A673 (cell line): ENCODE data around the gene ZNF135. TPM values are rescaled to one million over a fixed set of nuclear protein-coding genes. Genes with fewer than 3 reads are reported as not detected.

ENCODE experiments used
- BruUV-seq: library from RNA; stranded (reverse); fragments of 400-500 nt; replicated peaks from 2 replicates; lab custom pipeline; 2021; lab: Mats Ljungman, UMichigan
- CTCF ChIA-PET: fragments of 300-600 bp; sonication (Branson Sonifier 250); formaldehyde crosslinking; loops from one replicate; lab custom pipeline; 2022; ENCODE audit warnings: antibody characterized with exemption; lab: Charles Lee
- POLR2A ChIA-PET: fragments of 300-600 bp; sonication (Branson Sonifier 250); formaldehyde crosslinking; loops from one replicate; lab custom pipeline; 2022; ENCODE audit warnings: antibody characterized with exemption; ENCODE audit not compliant: low non-redundant PET; lab: Charles Lee
- DNase-seq: peaks from one replicate; pipeline ENCODE4 v3.0.0-alpha.2; 2015; ENCODE audit warnings: low spot score
- H3K27ac ChIP-seq: fragments of 200-600 bp; sonication (generic); 2 replicates; pipeline ENCODE4 v1.5.1; 2016; ENCODE audit warnings: mixed run types, low read depth, mild to moderate bottlenecking, mixed read lengths, antibody characterized with exemption, low read length; ENCODE audit not compliant: poor library complexity, severe bottlenecking
- H3K27me3 ChIP-seq: fragments of 200-600 bp; sonication (generic); replicated peaks from 2 replicates; pipeline ENCODE4 v1.6.1; 2017; ENCODE audit warnings: mixed run types, low read depth, mild to moderate bottlenecking, mixed read lengths, antibody characterized with exemption, low read length; ENCODE audit not compliant: insufficient read depth, poor library complexity
- H3K36me3 ChIP-seq: fragments of 200-600 bp; sonication (generic); 2 replicates; pipeline ENCODE4 v1.6.1; 2016; ENCODE audit warnings: mixed run types, mild to moderate bottlenecking, mixed read lengths, antibody characterized with exemption, low read length; ENCODE audit not compliant: insufficient read depth, poor library complexity, severe bottlenecking
- H3K4me1 ChIP-seq: fragments of 200-600 bp; sonication (generic); 2 replicates; pipeline ENCODE4 v1.6.1; 2017; ENCODE audit warnings: mixed run types, mild to moderate bottlenecking, mixed read lengths, antibody characterized with exemption, low read length; ENCODE audit not compliant: insufficient read depth, poor library complexity, severe bottlenecking
- H3K4me3 ChIP-seq: fragments of 200-600 bp; sonication (generic); 2 replicates; pipeline ENCODE4 v1.5.1; 2016; ENCODE audit warnings: low read depth, mixed run types, mild to moderate bottlenecking, mixed read lengths, low read length; ENCODE audit not compliant: poor library complexity, severe bottlenecking
- H3K9me3 ChIP-seq: fragments of 200-600 bp; sonication (generic); 2 replicates; pipeline ENCODE4 v1.6.1; 2016; ENCODE audit warnings: mixed run types, low read depth, mild to moderate bottlenecking, mixed read lengths, antibody characterized with exemption, low read length; ENCODE audit not compliant: poor library complexity, severe bottlenecking
- CTCF ChIP-seq: fragments of 300-800, 200-600 bp; sonication (generic); conservative IDR thresholded peaks from 2 replicates; pipeline ENCODE4 v1.5.1; 2017; ENCODE audit warnings: low read depth, mild to moderate bottlenecking, antibody characterized with exemption, low read length, moderate library complexity, mixed read lengths
- EZH2 ChIP-seq: fragments of 200-600 bp; sonication (generic); IDR thresholded peaks from 2 replicates; pipeline ENCODE4 v1.6.1; 2017; ENCODE audit warnings: borderline replicate concordance, low read depth, mild to moderate bottlenecking, mixed read lengths, antibody characterized with exemption, low read length; ENCODE audit not compliant: poor library complexity, severe bottlenecking
- intact Hi-C: fragments of 100-400 bp; cut with micrococcal nuclease; formaldehyde crosslinking; loops from one replicate; pipeline ENCODE4 v1.10.0; 2022; ENCODE audit not compliant: unreplicated experiment
- total RNA-seq: library from RNA; stranded (reverse); gene quantifications from 2 replicates; pipeline ENCODE4 v1.2.3, GENCODE V29; 2021

Gene ZNF135
- total RNA-seq, 1 experiment from 2014 or later = 7.0 TPM

- intact Hi-C loops = no loop called here
- TF ChIP-seq EZH2 (no peak), CTCF (no peak)
- Histone ChIP-seq H3K36me3 (peaks cover 9% of the 10 kb centered on the region), H3K4me3 (no peak overlapping the region), H3K4me1 (no peaks in the 10 kb centered on the region), H3K9me3 (peaks cover 44% of the 10 kb centered on the region), H3K27me3 (no peaks in the 10 kb centered on the region), H3K27ac (no peak overlapping the region)
- no peak for DNase-seq
- CTCF ChIA-PET = no interaction called here
- POLR2A ChIA-PET = no interaction called here
- no TSS peak for BruUV-seq
Measured at GRCh38 chr19:58084596-58085347, 25.7 kb downstream of the ZNF135 start.

GRCh38 chr19:58085348-58085875 is 26.3 kb downstream of the ZNF135 start:
- ChIA-PET POLR2A (no interaction called here), CTCF (no interaction called here)
- no TSS peak for BruUV-seq

More at GRCh38 chr19:58085348-58085875, 26.3 kb downstream of the ZNF135 start:
- Histone ChIP-seq H3K27ac (no peak overlapping the region), H3K9me3 (peaks cover 48% of the 10 kb centered on the region), H3K27me3 (no peaks in the 10 kb centered on the region), H3K4me1 (no peaks in the 10 kb centered on the region), H3K36me3 (peaks cover 9% of the 10 kb centered on the region), H3K4me3 (no peak overlapping the region)
- DNase-seq = no peak
- intact Hi-C loops = no loop called here
- no peak for TF ChIP-seq EZH2
- TF ChIP-seq CTCF = no peak
